ENCODE data around the gene DMP1.

DMP1 gene

GRCh38 chr4:87644286-87644685 lies 5.8 kb upstream of the DMP1 start:
- TF ChIP-seq CTCF (IDR thresholded peaks at IDR 0.05; ENCODE audit: insufficient read depth, low read length, poor library complexity, severe bottlenecking), result peak; percentile 10
- H3K36me3 ChIP-seq (ENCODE audit: control insufficient read depth, insufficient read depth, low read length), result no peaks in the 10 kb centered on the region
- DNase-seq (ENCODE audit: extremely low read depth, insufficient read length), result no peak
- H3K27me3 ChIP-seq (replicated peaks; ENCODE audit: control insufficient read depth, insufficient read depth, low read length), result no peaks in the 10 kb centered on the region
- no peak overlapping the region for H3K4me3 ChIP-seq (replicated peaks; ENCODE audit: low read depth, low read length)

- TF ChIP-seq CTCF (IDR thresholded peaks at IDR 0.05; ENCODE audit: insufficient read depth, low read length, poor library complexity, severe bottlenecking), result no peak
- H3K36me3 ChIP-seq (ENCODE audit: control insufficient read depth, insufficient read depth, low read length), result no peaks in the 10 kb centered on the region
- no peak for DNase-seq (ENCODE audit: extremely low read depth, insufficient read length)
- no peaks in the 10 kb centered on the region for H3K27me3 ChIP-seq (replicated peaks; ENCODE audit: control insufficient read depth, insufficient read depth, low read length)
- no peak overlapping the region for H3K4me3 ChIP-seq (replicated peaks; ENCODE audit: low read depth, low read length)
Observed at GRCh38 chr4:87650938-87651337, 858 bp downstream of the DMP1 start.

GRCh38 chr4:87651941-87652340 lies 1.9 kb downstream of the DMP1 start:
- TF ChIP-seq CTCF (IDR thresholded peaks at IDR 0.05; ENCODE audit: insufficient read depth, low read length, poor library complexity, severe bottlenecking), result no peak
- Histone ChIP-seq H3K36me3 (ENCODE audit: control insufficient read depth, insufficient read depth, low read length) (no peaks in the 10 kb centered on the region), H3K4me3 (replicated peaks; ENCODE audit: low read depth, low read length) (no peak overlapping the region), H3K27me3 (replicated peaks; ENCODE audit: control insufficient read depth, insufficient read depth, low read length) (no peaks in the 10 kb centered on the region)
- no peak for DNase-seq (ENCODE audit: extremely low read depth, insufficient read length)

- Histone ChIP-seq H3K4me3 (replicated peaks; ENCODE audit: low read depth, low read length) (no peak overlapping the region), H3K36me3 (ENCODE audit: control insufficient read depth, insufficient read depth, low read length) (no peaks in the 10 kb centered on the region), H3K27me3 (replicated peaks; ENCODE audit: control insufficient read depth, insufficient read depth, low read length) (no peaks in the 10 kb centered on the region)
- no peak for TF ChIP-seq CTCF (IDR thresholded peaks at IDR 0.05; ENCODE audit: insufficient read depth, low read length, poor library complexity, severe bottlenecking)
- DNase-seq (ENCODE audit: extremely low read depth, insufficient read length), result no peak
Observed at GRCh38 chr4:87654487-87655044, 4.5 kb downstream of the DMP1 start.

- Histone ChIP-seq H3K4me3 (replicated peaks; ENCODE audit: low read depth, low read length) (no peak overlapping the region), H3K36me3 (ENCODE audit: control insufficient read depth, insufficient read depth, low read length) (no peaks in the 10 kb centered on the region), H3K27me3 (replicated peaks; ENCODE audit: control insufficient read depth, insufficient read depth, low read length) (no peaks in the 10 kb centered on the region)
- DNase-seq (ENCODE audit: extremely low read depth, insufficient read length), result no peak
- no peak for TF ChIP-seq CTCF (IDR thresholded peaks at IDR 0.05; ENCODE audit: insufficient read depth, low read length, poor library complexity, severe bottlenecking)
Observed at GRCh38 chr4:87657525-87657924, 7.4 kb downstream of the DMP1 start.

Measured in GM06990 (cell line).